T-helper 1 cell treated with Interleukin-12 subunit alpha and Interleukin-12 subunit beta and Interleukin-4 antibody, amounts not matched to agents 30 μg/mL and 1 μg/mL, for 36 hours (primary cell): ENCODE data around the gene PPP6R3.

Experiments used
- H3K27ac Mint-ChIP-seq: one replicate; pipeline ENCODE4 v1.8.0; 2021; ENCODE audit warnings: mild to moderate bottlenecking, mixed read lengths
- H3K27me3 Mint-ChIP-seq: one replicate; pipeline ENCODE4 v1.8.0; 2021; ENCODE audit warnings: low read depth, mixed read lengths
- H3K36me3 Mint-ChIP-seq: one replicate; pipeline ENCODE4 v1.8.0; 2021; ENCODE audit warnings: low read depth, mixed read lengths
- H3K4me1 Mint-ChIP-seq: one replicate; pipeline ENCODE4 v1.8.0; 2021; ENCODE audit warnings: low read depth, mixed read lengths
- H3K4me3 Mint-ChIP-seq: one replicate; pipeline ENCODE4 v1.8.0; 2021; ENCODE audit warnings: mild to moderate bottlenecking, moderate library complexity, mixed read lengths
- H3K9me3 Mint-ChIP-seq: one replicate; pipeline ENCODE4 v1.8.0; 2021; ENCODE audit warnings: mixed read lengths

PPP6R3 gene

DNA sequence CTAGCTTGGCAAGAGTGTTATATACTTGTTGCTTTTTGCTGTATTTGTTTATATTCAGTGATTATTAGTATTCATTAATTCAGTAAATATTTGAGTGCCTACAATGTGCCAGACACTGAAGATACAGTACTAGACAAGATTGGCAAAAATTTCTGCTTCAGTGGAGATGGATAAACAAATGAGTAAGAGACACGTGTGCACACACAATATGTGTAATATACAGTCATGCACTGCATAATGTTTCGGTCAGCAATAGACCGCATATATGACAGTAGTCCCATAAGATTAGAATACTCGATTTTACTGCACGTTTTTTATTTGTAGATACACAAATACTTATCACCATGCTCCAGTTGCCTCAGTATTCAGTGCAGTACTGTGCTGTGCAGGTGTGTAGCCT lies 118.9 kb downstream of the PPP6R3 start:
- peaks cover 5% of the 10 kb centered on the region for H3K4me1 Mint-ChIP-seq
- no peaks in the 10 kb centered on the region for H3K9me3 Mint-ChIP-seq
- H3K27ac Mint-ChIP-seq: no peak overlapping the region

DNA sequence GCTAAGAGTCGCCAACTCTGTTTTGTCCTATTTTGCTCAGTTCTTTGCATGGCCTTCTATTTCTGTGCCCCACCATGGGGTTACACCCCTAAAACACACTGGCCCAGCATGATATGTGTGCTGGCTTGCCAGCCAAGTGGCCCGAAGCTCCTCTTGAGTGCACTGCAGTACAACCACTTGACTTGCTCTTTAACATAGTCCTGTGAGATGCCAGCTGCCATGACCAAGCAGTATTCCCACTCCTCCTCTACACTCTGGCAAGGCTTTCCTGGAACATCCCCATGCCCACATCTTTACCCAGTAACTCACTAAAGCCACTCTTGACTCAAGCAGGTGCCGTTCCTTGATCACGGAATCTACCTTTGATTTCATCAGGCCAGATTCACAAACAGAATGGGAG lies 120.9 kb downstream of the PPP6R3 start:
- H3K36me3 Mint-ChIP-seq: peaks cover 45% of the 10 kb centered on the region
- no peak overlapping the region for H3K27ac Mint-ChIP-seq
- no peaks in the 10 kb centered on the region for H3K27me3 Mint-ChIP-seq
- no peak overlapping the region for H3K4me3 Mint-ChIP-seq
- no peaks in the 10 kb centered on the region for H3K9me3 Mint-ChIP-seq
- H3K4me1 Mint-ChIP-seq: peaks cover 8% of the 10 kb centered on the region

More for the DNA sequence above, 118.9 kb downstream of the PPP6R3 start:
- no peak overlapping the region for H3K4me3 Mint-ChIP-seq
- H3K27me3 Mint-ChIP-seq: no peaks in the 10 kb centered on the region
- H3K36me3 Mint-ChIP-seq: peaks cover 45% of the 10 kb centered on the region

DNA sequence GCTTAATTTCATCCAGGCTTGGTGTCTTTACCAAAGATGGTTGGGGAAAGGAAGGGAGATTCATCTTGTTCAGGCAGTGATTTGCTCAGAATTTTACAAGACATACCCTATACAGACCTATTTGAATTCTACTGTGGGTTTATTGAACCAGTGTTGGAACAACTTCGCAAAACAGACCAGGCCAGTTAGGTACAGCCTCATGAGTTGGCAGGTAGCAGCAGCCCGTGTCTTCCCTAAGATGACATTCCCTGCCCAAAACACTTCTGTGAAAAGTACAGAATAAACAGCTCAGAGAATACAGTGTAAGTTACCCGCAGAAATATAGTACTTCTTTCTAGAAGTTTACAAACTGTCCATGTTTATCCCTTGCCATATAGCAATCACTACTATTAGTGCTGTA lies 121.3 kb downstream of the PPP6R3 start:
- H3K27ac Mint-ChIP-seq: peak overlapping the region; percentile 21
- H3K4me3 Mint-ChIP-seq: no peak overlapping the region

DNA sequence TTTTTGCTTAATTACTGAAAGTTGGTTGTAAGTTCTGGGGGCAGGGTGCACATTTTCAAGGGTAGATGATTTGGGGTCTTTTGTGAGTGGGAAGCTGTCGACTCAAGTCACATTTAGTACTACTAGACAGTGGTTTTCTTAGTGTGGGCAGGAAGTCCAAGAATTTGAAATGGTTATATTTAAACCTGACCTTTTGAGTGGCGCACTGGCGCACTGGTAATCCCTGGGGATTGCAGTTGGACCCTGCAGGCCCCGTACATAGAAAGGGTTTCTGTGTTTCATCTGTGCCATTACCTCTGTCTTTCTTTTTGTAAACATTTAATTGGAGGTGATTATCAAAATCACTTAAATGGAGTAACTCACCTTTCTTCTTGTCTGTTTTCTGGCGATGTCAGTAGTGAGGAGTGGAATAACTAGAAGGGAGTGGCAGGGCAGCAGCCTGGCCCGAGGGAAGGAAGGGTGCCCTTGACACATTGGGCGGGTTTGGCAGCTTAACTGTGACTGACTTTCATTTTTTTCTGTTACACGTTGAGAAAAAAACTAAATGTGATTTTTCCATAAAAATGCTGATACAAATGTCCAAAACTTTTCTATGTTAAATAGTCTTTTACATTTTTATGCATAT lies 122.0 kb downstream of the PPP6R3 start:
- H3K27me3 Mint-ChIP-seq: no peaks in the 10 kb centered on the region
- H3K4me3 Mint-ChIP-seq: no peak overlapping the region
- no peaks in the 10 kb centered on the region for H3K9me3 Mint-ChIP-seq
- H3K27ac Mint-ChIP-seq: peak overlapping the region; percentile 11
- H3K36me3 Mint-ChIP-seq: peaks cover 43% of the 10 kb centered on the region
- peaks cover 8% of the 10 kb centered on the region for H3K4me1 Mint-ChIP-seq

More for the DNA sequence above, 121.3 kb downstream of the PPP6R3 start:
- Mint-ChIP-seq H3K9me3 (no peaks in the 10 kb centered on the region), H3K27me3 (no peaks in the 10 kb centered on the region), H3K4me1 (peaks cover 8% of the 10 kb centered on the region), H3K36me3 (peaks cover 41% of the 10 kb centered on the region)

DNA sequence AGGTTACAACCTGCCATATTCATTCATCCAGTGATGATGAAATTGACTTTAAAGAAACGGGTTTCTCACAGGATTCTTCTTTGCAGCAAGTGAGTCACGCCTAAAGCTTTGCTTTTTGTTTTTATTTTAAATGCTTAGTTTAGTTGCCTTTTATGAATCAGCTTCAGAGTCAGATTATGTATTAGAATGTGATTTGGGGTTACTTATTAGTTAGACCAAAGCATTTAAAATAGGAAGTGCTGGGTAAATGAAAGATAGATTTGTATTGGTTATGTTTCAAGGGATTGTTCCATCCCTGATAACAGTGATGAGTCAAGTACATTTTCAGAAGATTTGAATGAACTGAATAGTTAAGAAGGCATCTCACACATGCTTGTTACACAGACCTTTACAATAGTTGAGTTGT lies 122.5 kb downstream of the PPP6R3 start:
- Mint-ChIP-seq H3K36me3 (peaks cover 43% of the 10 kb centered on the region), H3K4me1 (peaks cover 8% of the 10 kb centered on the region), H3K27me3 (no peaks in the 10 kb centered on the region), H3K27ac (no peak overlapping the region), H3K4me3 (no peak overlapping the region), H3K9me3 (no peaks in the 10 kb centered on the region)

DNA sequence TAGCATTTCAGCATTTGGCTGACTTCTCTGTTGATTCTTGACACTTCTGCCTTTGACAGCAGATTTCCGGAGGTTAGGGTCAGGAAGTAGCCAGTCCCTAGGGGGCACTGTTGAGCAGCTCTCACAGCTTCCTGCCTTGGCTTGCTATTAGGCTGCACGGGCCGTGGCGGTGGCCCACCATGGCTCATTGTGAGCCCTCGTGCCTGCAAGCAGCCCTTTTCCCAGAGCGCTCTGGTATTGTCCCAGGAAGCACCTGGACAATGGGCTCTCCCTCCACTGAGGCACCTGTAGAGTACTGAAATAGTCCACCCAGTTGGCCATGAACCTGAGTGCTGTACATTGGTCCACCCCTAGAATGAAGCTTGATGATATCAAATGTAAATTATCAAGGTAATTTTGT lies 123.5 kb downstream of the PPP6R3 start:
- H3K4me3 Mint-ChIP-seq: no peak overlapping the region
- peaks cover 36% of the 10 kb centered on the region for H3K36me3 Mint-ChIP-seq
- peaks cover 8% of the 10 kb centered on the region for H3K4me1 Mint-ChIP-seq
- no peaks in the 10 kb centered on the region for H3K9me3 Mint-ChIP-seq
- H3K27ac Mint-ChIP-seq: no peak overlapping the region
- no peaks in the 10 kb centered on the region for H3K27me3 Mint-ChIP-seq

DNA sequence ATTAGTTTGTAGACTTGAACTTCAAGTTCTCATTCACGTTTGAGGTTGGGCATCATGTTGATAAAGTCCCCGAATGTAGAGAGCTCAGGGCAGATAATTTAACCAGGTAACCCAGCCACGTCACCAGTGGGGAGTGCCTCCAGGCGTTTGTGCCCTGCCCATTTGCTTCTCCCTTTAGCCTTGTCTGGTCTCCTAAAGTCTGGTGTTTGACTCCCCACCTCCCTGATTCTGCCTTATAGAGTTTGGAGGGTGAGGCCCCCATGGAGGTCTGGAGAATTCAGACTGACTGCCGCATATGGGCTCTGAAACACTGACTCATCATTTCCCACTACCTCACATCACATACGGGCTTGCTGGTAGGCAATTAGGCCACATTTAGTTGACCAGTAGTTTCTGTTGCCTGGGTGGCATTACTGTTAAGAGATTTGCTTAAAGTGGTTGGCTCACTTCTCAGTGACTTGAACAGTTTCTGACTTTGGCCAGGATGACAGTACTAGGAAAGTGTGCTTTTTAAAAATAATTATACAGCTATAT lies 124.5 kb downstream of the PPP6R3 start:
- no peak overlapping the region for H3K4me3 Mint-ChIP-seq
- H3K4me1 Mint-ChIP-seq: peaks cover 5% of the 10 kb centered on the region
- no peaks in the 10 kb centered on the region for H3K9me3 Mint-ChIP-seq
- peaks cover 31% of the 10 kb centered on the region for H3K36me3 Mint-ChIP-seq
- no peaks in the 10 kb centered on the region for H3K27me3 Mint-ChIP-seq
- H3K27ac Mint-ChIP-seq: no peak overlapping the region

DNA sequence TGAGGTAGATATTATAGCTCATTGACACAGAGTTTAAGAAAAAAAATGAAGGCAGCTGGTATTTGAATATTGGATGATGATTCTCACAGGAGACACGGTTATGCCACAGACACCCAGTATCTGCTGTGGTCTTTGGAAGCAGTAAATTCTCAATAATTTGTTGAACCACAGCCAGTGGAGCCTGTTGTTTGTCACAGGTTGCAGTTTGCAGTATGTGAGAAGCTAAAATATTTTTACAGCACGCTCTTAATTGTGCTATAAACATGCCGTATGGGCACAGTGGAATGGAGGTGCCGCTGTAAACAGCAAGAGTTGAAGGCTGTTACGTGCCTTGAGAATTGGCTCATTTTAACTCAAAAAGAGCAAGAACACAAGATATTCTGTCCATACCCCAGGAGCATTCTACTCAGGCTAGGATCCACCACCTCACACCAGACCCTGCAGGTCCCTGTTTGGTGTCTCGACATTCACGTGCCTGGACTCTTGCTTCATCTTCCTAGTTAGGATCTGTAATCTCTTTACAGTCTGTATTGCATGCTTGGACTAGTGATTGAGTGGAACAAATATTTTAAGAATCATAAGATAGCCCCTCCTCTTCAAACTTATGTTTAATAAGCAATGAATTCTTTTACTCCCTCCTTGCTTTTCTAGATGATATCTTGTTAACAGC lies 129.1 kb downstream of the PPP6R3 start:
- no peaks in the 10 kb centered on the region for H3K27me3 Mint-ChIP-seq
- no peak overlapping the region for H3K4me3 Mint-ChIP-seq
- H3K36me3 Mint-ChIP-seq: peaks cover 37% of the 10 kb centered on the region
- no peaks in the 10 kb centered on the region for H3K9me3 Mint-ChIP-seq
- peaks cover 3% of the 10 kb centered on the region for H3K4me1 Mint-ChIP-seq
- H3K27ac Mint-ChIP-seq: no peak overlapping the region

DNA sequence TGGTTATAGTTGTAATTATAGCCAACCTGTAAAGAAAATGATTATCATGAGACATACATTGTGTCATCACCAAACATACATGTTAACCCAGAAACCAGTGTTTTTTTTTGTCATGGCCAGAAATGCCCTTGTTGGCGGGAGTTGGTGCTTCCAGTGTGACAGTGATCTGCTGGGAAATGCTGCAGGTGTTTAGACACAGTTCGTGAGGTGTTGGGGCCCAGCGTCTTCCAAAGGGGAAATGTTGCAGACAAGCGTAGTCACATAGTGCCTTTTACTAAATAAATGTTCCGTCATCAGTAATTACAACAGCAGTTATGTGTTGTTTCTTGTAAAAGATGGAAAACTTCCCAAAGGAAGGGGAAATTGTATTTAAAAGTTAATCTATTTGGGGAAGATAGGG lies 131.2 kb downstream of the PPP6R3 start:
- Mint-ChIP-seq H3K27me3 (no peaks in the 10 kb centered on the region), H3K27ac (no peak overlapping the region), H3K4me3 (no peak overlapping the region), H3K36me3 (peaks cover 37% of the 10 kb centered on the region), H3K9me3 (no peaks in the 10 kb centered on the region), H3K4me1 (no peaks in the 10 kb centered on the region)

DNA sequence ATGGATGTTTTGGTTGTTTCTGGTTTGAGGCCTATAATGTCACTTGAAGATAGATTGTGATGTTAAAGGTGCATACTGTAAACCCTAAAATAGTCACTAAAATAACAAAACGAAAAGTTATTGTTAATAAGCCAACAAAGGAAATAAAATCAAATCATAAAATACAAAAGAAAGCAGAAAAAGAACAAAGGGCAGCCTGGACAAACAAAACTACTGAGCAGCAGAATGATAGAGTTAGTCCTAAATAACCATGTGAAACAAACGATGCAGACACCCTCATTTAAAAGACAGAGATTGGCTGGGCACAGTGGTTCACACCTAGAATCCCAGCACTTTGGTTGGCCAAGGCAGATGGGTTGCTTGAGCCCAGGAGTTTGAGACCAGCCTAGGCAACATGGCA lies 132.9 kb downstream of the PPP6R3 start:
- Mint-ChIP-seq H3K9me3 (no peaks in the 10 kb centered on the region), H3K36me3 (peaks cover 47% of the 10 kb centered on the region), H3K27ac (no peak overlapping the region), H3K27me3 (no peaks in the 10 kb centered on the region), H3K4me1 (peaks cover 3% of the 10 kb centered on the region), H3K4me3 (no peak overlapping the region)

DNA sequence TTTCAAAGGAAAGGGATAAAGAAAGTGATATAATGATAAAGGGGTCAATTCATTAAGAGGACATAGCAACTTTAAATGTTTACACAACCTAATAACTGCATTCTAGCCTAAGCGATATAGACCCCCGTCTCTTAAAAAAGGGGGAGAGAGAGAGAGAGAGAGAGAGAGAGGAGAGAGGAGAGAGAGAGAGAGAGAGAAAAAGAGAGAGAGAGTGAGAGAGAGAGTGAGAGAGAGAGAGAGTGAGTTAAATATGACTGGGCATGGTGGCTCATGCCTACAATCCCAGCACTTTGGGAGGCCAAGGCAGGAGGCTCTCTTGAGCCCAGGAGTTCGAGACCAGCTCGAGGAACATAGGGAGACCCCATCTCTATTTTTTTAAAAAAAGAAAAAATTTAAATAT lies 133.6 kb downstream of the PPP6R3 start:
- H3K4me3 Mint-ChIP-seq: no peak overlapping the region
- peaks cover 54% of the 10 kb centered on the region for H3K36me3 Mint-ChIP-seq
- H3K4me1 Mint-ChIP-seq: peaks cover 7% of the 10 kb centered on the region
- H3K27ac Mint-ChIP-seq: no peak overlapping the region
- H3K27me3 Mint-ChIP-seq: no peaks in the 10 kb centered on the region
- H3K9me3 Mint-ChIP-seq: no peaks in the 10 kb centered on the region

DNA sequence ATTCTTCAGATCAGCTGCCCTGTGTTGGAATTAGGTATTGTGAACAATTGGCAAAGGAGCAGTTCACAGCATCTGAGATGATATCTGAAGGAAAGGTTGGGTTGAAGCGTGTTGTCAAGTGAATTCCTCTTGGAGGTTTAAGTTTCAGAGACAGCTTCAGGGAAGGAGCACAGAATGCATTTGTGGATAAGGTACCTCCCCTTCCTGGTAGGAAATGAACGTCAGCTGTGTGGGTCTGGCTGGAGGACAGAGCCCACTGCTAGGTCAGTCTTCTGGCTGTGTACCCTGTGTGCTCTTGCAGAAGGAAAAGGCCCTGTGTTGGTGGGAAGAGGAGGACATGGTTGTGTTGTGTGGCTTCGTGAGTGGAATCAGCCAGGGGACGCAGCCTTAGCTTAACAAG lies 135.7 kb downstream of the PPP6R3 start:
- H3K4me3 Mint-ChIP-seq: no peak overlapping the region
- peaks cover 7% of the 10 kb centered on the region for H3K4me1 Mint-ChIP-seq
- H3K36me3 Mint-ChIP-seq: peaks cover 56% of the 10 kb centered on the region
- peak overlapping the region; percentile 50 for H3K27ac Mint-ChIP-seq
- H3K9me3 Mint-ChIP-seq: no peaks in the 10 kb centered on the region
- no peaks in the 10 kb centered on the region for H3K27me3 Mint-ChIP-seq

DNA sequence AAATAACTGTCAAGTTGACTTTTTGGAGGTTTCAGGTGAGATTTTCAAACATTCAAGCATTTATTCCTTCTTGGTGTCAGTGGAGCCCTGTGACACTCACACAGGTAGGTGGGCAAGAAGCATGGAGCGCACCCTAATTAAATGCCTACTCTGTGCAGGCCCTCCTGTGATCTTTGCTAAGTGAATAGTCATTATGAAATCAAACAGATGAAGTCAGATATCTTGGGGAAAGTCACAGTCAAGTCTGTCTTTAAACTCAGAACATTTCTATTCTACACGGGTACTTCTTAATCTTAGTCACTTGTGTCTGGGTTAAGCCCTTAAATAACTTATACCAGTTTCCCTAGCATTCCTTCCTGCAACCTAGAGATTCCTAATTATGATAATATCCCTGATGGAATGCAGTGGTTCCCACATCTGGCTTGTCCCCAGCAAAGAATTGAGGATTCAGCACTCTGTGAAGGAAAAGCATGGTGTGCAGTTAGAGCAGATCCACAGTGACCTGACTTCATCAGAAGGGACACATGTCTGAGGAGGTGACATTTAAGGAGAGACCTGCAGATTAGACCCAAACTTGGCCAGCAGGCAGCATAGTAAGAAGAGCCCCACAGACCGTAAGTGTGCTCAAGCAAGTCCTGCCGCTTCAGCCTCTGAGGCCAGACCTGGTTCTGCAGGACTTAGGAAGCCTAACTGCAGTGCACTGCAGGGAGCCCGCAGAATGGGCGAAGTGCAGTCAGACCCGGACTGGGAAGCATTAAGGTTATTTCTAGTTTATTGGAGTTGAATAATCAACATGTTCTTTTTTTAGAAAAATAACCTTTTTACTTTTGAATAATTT lies 138.5 kb downstream of the PPP6R3 start:
- no peak overlapping the region for H3K4me3 Mint-ChIP-seq
- H3K4me1 Mint-ChIP-seq: peaks cover 7% of the 10 kb centered on the region
- H3K9me3 Mint-ChIP-seq: no peaks in the 10 kb centered on the region
- H3K27me3 Mint-ChIP-seq: no peaks in the 10 kb centered on the region
- H3K36me3 Mint-ChIP-seq: peaks cover 56% of the 10 kb centered on the region
- H3K27ac Mint-ChIP-seq: peak overlapping the region; percentile 11

DNA sequence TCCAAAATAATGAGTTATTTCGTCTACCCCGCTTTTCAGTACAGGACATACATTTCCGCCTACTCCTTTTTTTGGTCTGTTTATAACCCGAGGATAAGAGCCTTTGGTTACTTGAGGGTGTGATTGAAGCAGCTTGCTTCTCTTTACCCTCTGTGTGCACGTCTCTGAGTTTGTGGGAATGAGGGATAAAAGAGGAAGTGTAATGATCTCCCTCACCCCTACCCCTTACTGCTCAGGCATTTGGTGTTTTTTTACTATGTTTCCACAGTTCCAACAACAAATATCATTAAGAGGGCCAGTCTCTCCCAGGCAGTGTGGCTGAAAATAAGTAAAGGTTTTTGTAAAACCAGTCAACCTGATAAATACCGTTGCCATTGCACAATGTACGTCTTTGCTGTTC lies 140.6 kb downstream of the PPP6R3 start:
- no peak overlapping the region for H3K27ac Mint-ChIP-seq
- peaks cover 8% of the 10 kb centered on the region for H3K4me1 Mint-ChIP-seq
- H3K36me3 Mint-ChIP-seq: peaks cover 62% of the 10 kb centered on the region
- H3K27me3 Mint-ChIP-seq: no peaks in the 10 kb centered on the region
- H3K4me3 Mint-ChIP-seq: no peak overlapping the region
- no peaks in the 10 kb centered on the region for H3K9me3 Mint-ChIP-seq

DNA sequence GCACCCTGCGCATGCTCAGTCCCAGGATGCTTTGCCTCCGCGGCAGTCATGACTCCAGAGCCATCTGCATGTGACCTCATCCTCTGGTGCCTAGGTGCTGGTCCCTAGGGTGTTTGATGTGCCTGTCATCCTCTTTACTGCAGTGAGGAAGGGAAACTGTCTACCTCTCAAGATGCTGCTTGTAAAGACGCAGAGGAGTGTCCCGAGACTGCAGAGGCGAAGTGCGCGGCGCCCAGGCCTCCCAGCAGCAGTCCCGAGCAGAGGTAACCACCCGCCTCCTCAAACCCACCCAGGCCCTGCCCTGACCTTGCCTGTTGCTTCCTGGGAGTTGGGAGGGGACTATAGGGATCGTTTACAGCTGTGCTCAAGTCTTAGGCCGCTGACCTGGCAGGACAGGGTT lies 149.2 kb downstream of the PPP6R3 start:
- H3K9me3 Mint-ChIP-seq: no peaks in the 10 kb centered on the region
- H3K4me1 Mint-ChIP-seq: peaks cover 4% of the 10 kb centered on the region
- peaks cover 53% of the 10 kb centered on the region for H3K36me3 Mint-ChIP-seq
- no peak overlapping the region for H3K4me3 Mint-ChIP-seq
- H3K27ac Mint-ChIP-seq: no peak overlapping the region
- no peaks in the 10 kb centered on the region for H3K27me3 Mint-ChIP-seq
